A549 (cell line): ENCODE measurements around the gene CDK5RAP2. TPM values are rescaled to one million over a fixed set of nuclear protein-coding genes. Genes with fewer than 3 reads are reported as not detected.
A peak's percentile ranks its signal among the peaks of the same experiment; 100 is the strongest.

Experiments used
- ATAC-seq, 2 experiments: fragments of 200-7000 bp in 1 of 2; fragments of >200 bp in 1 of 2; cut with Nextera tagmentation in 1 of 2; cut with Tn5 transposase in 1 of 2; 3 replicates each; pipeline versions ENCODE4 v1.8.0 to v1.9.1; 2018 to 2020; ENCODE audit warnings: mild to moderate bottlenecking in 1 of 2, moderate library complexity in 1 of 2
- CTCF ChIA-PET: fragments of 300-600 bp; sonication (Branson Sonifier 250); formaldehyde crosslinking; extraction: SDS; loops from one replicate; lab custom pipeline; 2021; ENCODE audit warnings: antibody characterized with exemption, inconsistent platforms; lab: Yijun Ruan, JAX
- POLR2A ChIA-PET: fragments of 350-600 bp; formaldehyde crosslinking; extraction: SDS; loops from one replicate; lab custom pipeline; 2021; ENCODE audit warnings: antibody characterized with exemption, inconsistent platforms; lab: Yijun Ruan, JAX
- DNase-seq, 2 experiments: peaks; one replicate each; pipeline versions ENCODE4 v3.0.0 to v3.0.0-alpha.2; 2011 to 2016; ENCODE audit warnings: low read depth in 1 of 2, low spot score in 1 of 2
- FAIRE-seq: peaks from 2 replicates; lab custom pipeline; 2011; peaks lifted over from hg19 to GRCh38; lab: Jason Lieb, UNC
- H3K27ac ChIP-seq, 2 experiments: fragments of >200 bp; sonication (Bioruptor Twin); formaldehyde crosslinking; 3 replicates each; pipeline ENCODE4 v1.5.1; 2016 to 2017
- H3K4me1 ChIP-seq: fragments of >200 bp; sonication (Bioruptor Twin); formaldehyde crosslinking; 3 replicates; pipeline ENCODE4 v1.6.1; 2016
- H3K4me2 ChIP-seq: fragments of >200 bp; sonication (Bioruptor Twin); formaldehyde crosslinking; 3 replicates; pipeline ENCODE4 v1.6.1; 2016
- H3K4me3 ChIP-seq: fragments of >200 bp; sonication (Bioruptor Twin); formaldehyde crosslinking; 3 replicates; pipeline ENCODE4 v1.5.1; 2016
- H3K9me3 ChIP-seq: fragments of >200 bp; sonication (Bioruptor Twin); formaldehyde crosslinking; 3 replicates; pipeline ENCODE4 v1.6.1; 2016
- CBX2 ChIP-seq: fragments of 200-600 bp; sonication (generic); IDR thresholded peaks from 2 replicates; pipeline ENCODE4 v1.6.1; 2016; ENCODE audit warnings: low read depth, mild to moderate bottlenecking, borderline replicate concordance
- CBX8 ChIP-seq: fragments of 200-600 bp; sonication (generic); IDR thresholded peaks from 2 replicates; pipeline ENCODE4 v1.6.1; 2016
- CHD2 ChIP-seq: fragments of 150-350 bp; IDR thresholded peaks from 2 replicates; pipeline ENCODE4 v1.6.1; 2014; ENCODE audit warnings: low read length; ENCODE audit not compliant: partially characterized antibody
- CHD4 ChIP-seq: fragments of 200-600 bp; sonication (generic); IDR thresholded peaks from 2 replicates; pipeline ENCODE4 v1.6.1; 2016; ENCODE audit warnings: antibody characterized with exemption, mild to moderate bottlenecking, borderline replicate concordance
- FOSL2 ChIP-seq, 2 experiments: fragments of 450-650 bp in 1 of 2; fragments of >200 bp in 1 of 2; sonication (Bioruptor Twin) in 1 of 2; formaldehyde crosslinking; IDR thresholded peaks; 2 replicates each; pipeline versions ENCODE4 v1.5.0 to v1.6.1; 2016 to 2020; ENCODE audit warnings: mild to moderate bottlenecking in 1 of 2, moderate library complexity in 1 of 2
- HOXB13 ChIP-seq: fragments of 250-450 bp; sonication (Bioruptor Pico); IDR thresholded peaks from 2 replicates; pipeline ENCODE4 v1.5.0; 2020; ENCODE audit warnings: low read depth, mild to moderate bottlenecking, moderate library complexity
- JUN ChIP-seq, 2 experiments: fragments of >200 bp; sonication (Bioruptor Twin); formaldehyde crosslinking; IDR thresholded peaks; 2 replicates in 1 of 2; 3 replicates in 1 of 2; pipeline ENCODE4 v1.6.1; 2016 to 2017
- JUNB ChIP-seq: fragments of >200 bp; sonication (Bioruptor Twin); formaldehyde crosslinking; IDR thresholded peaks from 2 replicates; pipeline ENCODE4 v1.6.1; 2016
- KDM1A ChIP-seq: fragments of 200-600 bp; sonication (generic); IDR thresholded peaks from 2 replicates; pipeline ENCODE4 v1.6.1; 2016; ENCODE audit warnings: low read depth, mild to moderate bottlenecking
- MAFK ChIP-seq: fragments of 450-650 bp; IDR thresholded peaks from 2 replicates; pipeline ENCODE4 v1.6.1; 2014; ENCODE audit not compliant: partially characterized antibody
- NFE2L2 ChIP-seq: fragments of 150-350 bp; conservative IDR thresholded peaks from 2 replicates; pipeline ENCODE4 v1.6.1; 2014; ENCODE audit warnings: low read length
- PHF8 ChIP-seq: fragments of 200-600 bp; sonication (generic); IDR thresholded peaks from 2 replicates; pipeline ENCODE4 v1.6.1; 2016; ENCODE audit warnings: low read depth, mild to moderate bottlenecking, antibody characterized with exemption, moderate library complexity, borderline replicate concordance
- POLR2A ChIP-seq: IDR thresholded peaks from 2 replicates; pipeline ENCODE4 v1.6.1; 2012; ENCODE audit warnings: mild to moderate bottlenecking, low read length
- POLR2AphosphoS2 ChIP-seq: conservative IDR thresholded peaks from 2 replicates; pipeline ENCODE4 v1.6.1; 2012; ENCODE audit warnings: low read length, improper control_type of control experiment, inconsistent platforms
- RAD21 ChIP-seq, 2 experiments: fragments of >200 bp in 1 of 2; sonication (Bioruptor Twin) in 1 of 2; formaldehyde crosslinking in 1 of 2; IDR thresholded peaks in 1 of 2; conservative IDR thresholded peaks in 1 of 2; 2 replicates in 1 of 2; 3 replicates in 1 of 2; pipeline ENCODE4 v1.6.1; 2012 to 2018; ENCODE audit warnings: inconsistent platforms in 1 of 2
- RFX5 ChIP-seq: fragments of 450-650 bp; IDR thresholded peaks from 2 replicates; pipeline ENCODE4 v1.7.1; 2014; ENCODE audit warnings: antibody characterized with exemption, mild to moderate bottlenecking, moderate library complexity
- SMC3 ChIP-seq: fragments of >200 bp; sonication (Bioruptor Twin); formaldehyde crosslinking; IDR thresholded peaks from 3 replicates; pipeline ENCODE4 v1.6.1; 2018; ENCODE audit warnings: inconsistent platforms
- TP53 ChIP-seq: fragments of 250-450 bp; sonication (Bioruptor Pico); IDR thresholded peaks from 2 replicates; pipeline ENCODE4 v1.5.0; 2021; ENCODE audit warnings: mild to moderate bottlenecking, moderate library complexity
- ZC3H11A ChIP-seq: fragments of 450-650 bp; IDR thresholded peaks from 2 replicates; pipeline ENCODE4 v1.6.1; 2014; ENCODE audit warnings: antibody characterized with exemption, mild to moderate bottlenecking
- WGBS: methylation state at CpG from one replicate; pipeline ENCODE4 v1.1.6; 2017; ENCODE audit errors: missing lambda C conversion rate; 5-methylcytosine and 5-hydroxymethylcytosine counted together
- polyA plus RNA-seq, 4 experiments: library from polyadenylated mRNA; depleted of rRNA in 3 of 4; stranded (reverse); fragments of >200 nt; fragmentation: RNase III in 1 of 4; extraction: RNeasy Plus Mini Kit Qiagen cat#74134 plus additional on column Dnase treatment in 1 of 4; gene quantifications; 2 replicates in 3 of 4; 3 replicates in 1 of 4; pipeline ENCODE4 v1.2.3, GENCODE V29; 2011 to 2017
- TF ChIP-seq, protein P1 (sequence below): IDR thresholded peaks from 2 replicates; pipeline ENCODE4 v1.6.1; 2012; ENCODE audit warnings: low read depth, borderline replicate concordance
- TF ChIP-seq, protein P2 (sequence below): fragments of >200 bp; sonication (Bioruptor Twin); formaldehyde crosslinking; IDR thresholded peaks from 3 replicates; pipeline ENCODE4 v1.5.1; 2016
- TF ChIP-seq, protein P3 (sequence below): fragments of 250-450 bp; sonication (Bioruptor Pico); IDR thresholded peaks from 2 replicates; pipeline ENCODE4 v1.5.0; 2021; ENCODE audit warnings: mild to moderate bottlenecking, moderate library complexity, borderline replicate concordance
- TF ChIP-seq, protein P4 (sequence below): fragments of 150-350 bp; IDR thresholded peaks from 2 replicates; pipeline ENCODE4 v1.6.1; 2014; ENCODE audit warnings: low read depth, mild to moderate bottlenecking, low read length

The CDK5RAP2 gene
- polyA plus RNA-seq, 2 of the 4 experiments (the other 2 are of a cell fraction) = 29.1 to 44.6 TPM

DNA sequence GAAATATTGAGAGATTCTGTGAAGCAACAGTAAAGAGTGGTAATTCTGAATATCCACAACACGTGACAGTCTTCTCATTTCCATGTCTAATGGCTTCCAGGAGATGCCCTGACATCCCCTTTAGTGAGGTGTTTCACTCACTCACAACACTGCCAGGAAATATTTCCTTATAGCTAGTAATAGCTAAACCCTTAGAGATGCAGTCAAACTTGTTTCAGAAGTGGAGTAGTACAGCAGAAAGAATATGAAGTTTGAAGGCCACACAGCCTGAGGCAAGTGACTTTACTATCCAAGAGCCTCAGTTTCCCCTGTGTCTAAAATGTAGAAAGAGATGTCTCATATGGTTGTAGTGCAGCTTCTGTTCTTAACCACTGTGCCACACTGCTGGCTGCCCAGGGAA is 139.2 kb downstream of the CDK5RAP2 start:
- TF ChIP-seq NFE2L2 (no peak), KDM1A (no peak), POLR2AphosphoS2 (no peak), SMC3 (no peak), JUNB (no peak), CHD2 (no peak)
- TF ChIP-seq, protein P1, sequence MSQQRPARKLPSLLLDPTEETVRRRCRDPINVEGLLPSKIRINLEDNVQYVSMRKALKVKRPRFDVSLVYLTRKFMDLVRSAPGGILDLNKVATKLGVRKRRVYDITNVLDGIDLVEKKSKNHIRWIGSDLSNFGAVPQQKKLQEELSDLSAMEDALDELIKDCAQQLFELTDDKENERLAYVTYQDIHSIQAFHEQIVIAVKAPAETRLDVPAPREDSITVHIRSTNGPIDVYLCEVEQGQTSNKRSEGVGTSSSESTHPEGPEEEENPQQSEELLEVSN = no peak
- Histone ChIP-seq H3K4me2 (no peak overlapping the region), H3K4me3 (no peak overlapping the region), H3K4me1 (no peaks in the 10 kb centered on the region), H3K9me3 (no peaks in the 10 kb centered on the region), H3K27ac (no peak overlapping the region)
- POLR2A ChIA-PET = no interaction called here
- DNase-seq = no peak
- WGBS = 100% methylated on average over 1 of the region's 1 CpG
- CTCF ChIA-PET = interaction anchor here (1.2 kb wide), 1 partner anchor 37 kb away, joined by 7 read pairs; no protein-coding TSS in a partner anchor
- no peak for FAIRE-seq
- ATAC-seq = no peak

DNA sequence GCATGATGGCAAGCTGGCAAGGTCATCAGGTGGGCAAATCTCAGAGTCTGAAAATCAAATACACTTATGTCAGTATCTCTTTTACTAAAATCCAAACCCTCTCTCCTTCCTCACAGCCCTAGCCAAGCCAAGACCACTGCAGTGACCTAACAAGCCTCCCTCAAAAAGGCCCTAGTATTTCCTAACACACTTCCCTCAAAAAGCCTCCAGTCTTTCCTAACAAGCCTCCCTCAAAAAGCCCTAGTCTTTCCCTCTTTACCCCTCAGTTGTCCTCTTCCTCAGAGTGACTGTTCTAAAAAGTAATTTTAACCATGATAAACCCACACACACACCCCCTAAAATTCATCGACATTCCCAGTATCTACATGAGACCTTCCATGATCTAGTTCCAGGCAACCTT is 140.0 kb downstream of the CDK5RAP2 start:
- H3K9me3 ChIP-seq = no peaks in the 10 kb centered on the region

DNA sequence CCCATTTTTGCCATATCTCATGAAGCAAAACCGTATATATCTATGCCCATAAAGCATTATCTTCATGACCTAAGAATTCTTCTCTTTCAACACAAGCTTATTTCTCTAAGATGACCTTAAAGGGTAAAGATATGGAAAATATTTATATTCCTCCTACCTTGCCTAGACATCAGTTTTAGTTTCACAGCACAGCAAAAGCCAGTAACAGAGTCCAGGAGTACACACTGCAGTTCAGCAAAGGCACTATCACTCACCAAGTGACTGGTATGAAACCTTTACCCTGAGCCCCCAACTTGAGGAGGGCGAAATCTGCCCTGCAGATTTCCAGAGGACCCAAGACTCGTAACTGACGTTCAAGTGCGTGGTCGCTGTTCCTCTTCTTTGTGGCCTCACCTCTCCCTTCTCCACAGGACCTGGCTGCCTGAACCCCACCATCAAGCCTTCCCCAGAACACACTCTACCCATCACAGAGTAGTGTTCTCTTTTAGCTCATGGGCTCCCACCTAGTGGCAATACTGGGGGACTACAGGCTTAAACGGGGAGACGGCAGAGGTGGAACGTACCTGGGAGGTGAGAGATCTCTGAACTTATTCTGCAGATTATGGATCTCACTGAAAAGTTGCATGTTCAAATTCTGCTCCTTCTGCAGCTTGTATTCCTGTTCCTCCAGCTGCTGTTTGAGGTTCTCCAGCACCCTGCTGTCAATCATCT is 141.0 kb downstream of the CDK5RAP2 start:
- WGBS = 84% methylated on average over 9 of the region's 9 CpGs
- DNase-seq = peak; percentile 38 to 40
- CTCF ChIA-PET = interaction anchor here (0.7 to 3.0 kb wide), 10 partner anchors 12 to 90 kb away, joined by 3 to 11 read pairs (median 4); no protein-coding TSS in a partner anchor
- Histone ChIP-seq H3K27ac (no peak overlapping the region), H3K4me2 (no peak overlapping the region), H3K4me1 (no peaks in the 10 kb centered on the region), H3K9me3 (no peaks in the 10 kb centered on the region), H3K4me3 (no peak overlapping the region)
- POLR2A ChIA-PET = no interaction called here
- peak; percentile 80 to 92; a peak in 5 of 6 replicates for ATAC-seq
- TF ChIP-seq ZC3H11A (no peak), RAD21 (conservative IDR thresholded peaks at IDR 0.05 in 1 of 2, IDR thresholded peaks at IDR 0.05 in 1 of 2) (peak; percentile 40 to 68; a peak in 3 of 5 replicates)
- TF ChIP-seq, protein P2, sequence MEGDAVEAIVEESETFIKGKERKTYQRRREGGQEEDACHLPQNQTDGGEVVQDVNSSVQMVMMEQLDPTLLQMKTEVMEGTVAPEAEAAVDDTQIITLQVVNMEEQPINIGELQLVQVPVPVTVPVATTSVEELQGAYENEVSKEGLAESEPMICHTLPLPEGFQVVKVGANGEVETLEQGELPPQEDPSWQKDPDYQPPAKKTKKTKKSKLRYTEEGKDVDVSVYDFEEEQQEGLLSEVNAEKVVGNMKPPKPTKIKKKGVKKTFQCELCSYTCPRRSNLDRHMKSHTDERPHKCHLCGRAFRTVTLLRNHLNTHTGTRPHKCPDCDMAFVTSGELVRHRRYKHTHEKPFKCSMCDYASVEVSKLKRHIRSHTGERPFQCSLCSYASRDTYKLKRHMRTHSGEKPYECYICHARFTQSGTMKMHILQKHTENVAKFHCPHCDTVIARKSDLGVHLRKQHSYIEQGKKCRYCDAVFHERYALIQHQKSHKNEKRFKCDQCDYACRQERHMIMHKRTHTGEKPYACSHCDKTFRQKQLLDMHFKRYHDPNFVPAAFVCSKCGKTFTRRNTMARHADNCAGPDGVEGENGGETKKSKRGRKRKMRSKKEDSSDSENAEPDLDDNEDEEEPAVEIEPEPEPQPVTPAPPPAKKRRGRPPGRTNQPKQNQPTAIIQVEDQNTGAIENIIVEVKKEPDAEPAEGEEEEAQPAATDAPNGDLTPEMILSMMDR = peak; percentile 39
- FAIRE-seq = no peak

More for the DNA sequence above, 140.0 kb downstream of the CDK5RAP2 start:
- TF ChIP-seq POLR2A (no peak), CHD4 (no peak), RFX5 (no peak), TP53 (no peak), NFE2L2 (no peak)
- TF ChIP-seq, protein P3, sequence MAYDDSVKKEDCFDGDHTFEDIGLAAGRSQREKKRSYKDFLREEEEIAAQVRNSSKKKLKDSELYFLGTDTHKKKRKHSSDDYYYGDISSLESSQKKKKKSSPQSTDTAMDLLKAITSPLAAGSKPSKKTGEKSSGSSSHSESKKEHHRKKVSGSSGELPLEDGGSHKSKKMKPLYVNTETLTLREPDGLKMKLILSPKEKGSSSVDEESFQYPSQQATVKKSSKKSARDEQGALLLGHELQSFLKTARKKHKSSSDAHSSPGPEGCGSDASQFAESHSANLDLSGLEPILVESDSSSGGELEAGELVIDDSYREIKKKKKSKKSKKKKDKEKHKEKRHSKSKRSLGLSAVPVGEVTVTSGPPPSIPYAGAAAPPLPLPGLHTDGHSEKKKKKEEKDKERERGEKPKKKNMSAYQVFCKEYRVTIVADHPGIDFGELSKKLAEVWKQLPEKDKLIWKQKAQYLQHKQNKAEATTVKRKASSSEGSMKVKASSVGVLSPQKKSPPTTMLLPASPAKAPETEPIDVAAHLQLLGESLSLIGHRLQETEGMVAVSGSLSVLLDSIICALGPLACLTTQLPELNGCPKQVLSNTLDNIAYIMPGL = no peak
- Histone ChIP-seq H3K27ac (no peak overlapping the region), H3K4me3 (no peak overlapping the region), H3K4me1 (no peaks in the 10 kb centered on the region), H3K4me2 (no peak overlapping the region)
- WGBS = 93% methylated on average over 1 of the region's 1 CpG
- CTCF ChIA-PET = interaction anchor here (0.6 to 3.0 kb wide), 3 partner anchors 37 to 849 kb away, joined by 4 to 11 read pairs (median 9); no protein-coding TSS in a partner anchor
- DNase-seq (no peak), ATAC-seq (no peak), FAIRE-seq (no peak)
- POLR2A ChIA-PET = no interaction called here

DNA sequence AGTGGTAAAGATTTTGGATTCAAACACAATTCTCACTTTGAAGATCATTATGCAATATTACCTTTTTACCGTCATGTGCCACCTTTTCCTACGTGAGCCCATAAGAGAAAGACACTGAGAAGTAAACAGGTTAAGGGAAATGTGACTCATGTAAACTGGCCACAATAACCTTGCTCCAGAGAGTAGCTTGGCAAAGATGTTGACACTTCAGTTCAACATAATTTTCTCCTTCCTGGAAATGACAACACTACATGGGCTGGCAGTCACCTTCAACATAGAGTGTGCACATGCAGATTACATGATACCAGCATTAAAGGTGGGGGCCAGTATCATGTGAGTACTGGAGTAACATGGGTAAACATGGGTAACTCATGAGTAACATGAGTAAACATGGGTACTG is 141.9 kb downstream of the CDK5RAP2 start:
- Histone ChIP-seq H3K9me3 (no peaks in the 10 kb centered on the region), H3K4me1 (no peaks in the 10 kb centered on the region), H3K27ac (no peak overlapping the region), H3K4me3 (no peak overlapping the region), H3K4me2 (no peak overlapping the region)
- FAIRE-seq (no peak), DNase-seq (no peak), ATAC-seq (no peak; a peak in 1 of 6 replicates)
- ChIA-PET POLR2A (no interaction called here), CTCF (interaction anchor here (0.7 to 3.0 kb wide), 9 partner anchors 12 to 89 kb away, joined by 3 to 11 read pairs (median 4); no protein-coding TSS in a partner anchor)
- WGBS = 88% methylated on average over 2 of the region's 2 CpGs
- TF ChIP-seq RAD21 (conservative IDR thresholded peaks at IDR 0.05 in 1 of 2, IDR thresholded peaks at IDR 0.05 in 1 of 2) (no peak), JUN (IDR thresholded peaks at IDR 0.05) (no peak), PHF8 (no peak), MAFK (no peak), FOSL2 (IDR thresholded peaks at IDR 0.05) (no peak), FOSL2 (CRISPR knock-in tag; IDR thresholded peaks at IDR 0.05) (no peak), HOXB13 (no peak), CBX8 (no peak), CBX2 (no peak)
- TF ChIP-seq, protein P3 = no peak
- TF ChIP-seq, protein P4, sequence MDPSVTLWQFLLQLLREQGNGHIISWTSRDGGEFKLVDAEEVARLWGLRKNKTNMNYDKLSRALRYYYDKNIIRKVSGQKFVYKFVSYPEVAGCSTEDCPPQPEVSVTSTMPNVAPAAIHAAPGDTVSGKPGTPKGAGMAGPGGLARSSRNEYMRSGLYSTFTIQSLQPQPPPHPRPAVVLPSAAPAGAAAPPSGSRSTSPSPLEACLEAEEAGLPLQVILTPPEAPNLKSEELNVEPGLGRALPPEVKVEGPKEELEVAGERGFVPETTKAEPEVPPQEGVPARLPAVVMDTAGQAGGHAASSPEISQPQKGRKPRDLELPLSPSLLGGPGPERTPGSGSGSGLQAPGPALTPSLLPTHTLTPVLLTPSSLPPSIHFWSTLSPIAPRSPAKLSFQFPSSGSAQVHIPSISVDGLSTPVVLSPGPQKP = no peak
